Left ventricle myocardium superior (tissue), 1 donor: ENCODE data around the gene SMIM31. TPM values are rescaled to one million over a fixed set of nuclear protein-coding genes. Genes with fewer than 3 reads are reported as not detected.

Experiments used
- ATAC-seq: fragments of 200-7000 bp; cut with Tn5 transposase; one replicate; pipeline ENCODE4 v1.9.1; 2020; ENCODE audit warnings: mild to moderate bottlenecking, moderate library complexity
- DNase-seq: peaks from one replicate; pipeline ENCODE4 v3.0.0-alpha.2; 2020
- intact Hi-C: fragments of 100-400 bp; cut with micrococcal nuclease; formaldehyde crosslinking; loops from one replicate; pipeline ENCODE4 v1.11.0; 2022
- total RNA-seq: library from RNA; stranded (reverse); fragmentation: NEBNext Ultra II Directional; extraction: Animal tissue kit (Norgen Biotek cat#: 25700); gene quantifications from one replicate; pipeline ENCODE4 v1.2.1, GENCODE V29; 2021
- donor health status: DM: no; HTN: yes; CAD: no; lungs with severe emphysema.

The SMIM31 gene
- total RNA-seq, 1 donor from 2014 or later, result not detected

DNA sequence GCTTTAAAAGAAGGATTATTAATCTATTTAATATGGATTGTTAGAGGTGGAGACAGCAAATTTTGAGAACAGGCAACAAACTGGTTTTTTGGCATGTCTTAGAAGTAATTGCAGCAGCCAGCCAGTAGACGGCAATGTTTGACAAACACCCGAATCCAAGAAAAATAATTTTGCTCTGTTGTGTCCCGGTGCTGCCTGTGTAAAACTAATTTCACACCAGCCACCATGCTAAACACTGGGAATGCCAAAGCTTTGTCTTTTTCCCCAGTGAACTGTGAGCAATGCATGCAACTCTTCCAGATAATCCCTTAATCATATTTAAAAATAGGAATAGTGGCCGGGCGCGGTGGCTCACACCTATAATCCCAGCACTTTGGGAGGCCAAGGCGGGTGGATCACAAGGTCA, 25.9 kb downstream of the SMIM31 start:
- intact Hi-C loops, result no loop called here
- no peak for DNase-seq
- ATAC-seq, result no peak

GRCh38 chr4:164780839-164781238, 26.9 kb downstream of the SMIM31 start:
- intact Hi-C loops, result no loop called here
- DNase-seq, result no peak
- no peak for ATAC-seq

DNA sequence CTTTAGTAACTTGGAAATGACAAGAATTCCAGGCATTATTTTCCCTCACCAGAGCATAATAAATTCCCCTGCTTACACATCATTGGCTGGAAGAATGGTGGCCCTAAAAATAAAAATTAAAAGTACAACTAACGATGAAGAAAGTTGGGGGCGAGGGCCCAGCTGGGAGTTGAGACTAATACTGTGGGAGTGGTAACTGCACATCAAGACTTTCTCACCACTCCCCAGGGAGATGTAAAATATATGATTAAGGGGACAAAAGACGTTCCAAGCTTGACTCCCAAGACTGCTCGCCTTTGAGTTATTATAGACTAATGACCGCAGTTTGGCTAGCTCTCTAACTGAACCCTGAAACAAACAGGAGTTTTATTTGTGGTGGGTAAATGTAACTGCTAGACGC, 30.0 kb downstream of the SMIM31 start:
- DNase-seq (no peak), ATAC-seq (no peak)
- intact Hi-C loops, result no loop called here

DNA sequence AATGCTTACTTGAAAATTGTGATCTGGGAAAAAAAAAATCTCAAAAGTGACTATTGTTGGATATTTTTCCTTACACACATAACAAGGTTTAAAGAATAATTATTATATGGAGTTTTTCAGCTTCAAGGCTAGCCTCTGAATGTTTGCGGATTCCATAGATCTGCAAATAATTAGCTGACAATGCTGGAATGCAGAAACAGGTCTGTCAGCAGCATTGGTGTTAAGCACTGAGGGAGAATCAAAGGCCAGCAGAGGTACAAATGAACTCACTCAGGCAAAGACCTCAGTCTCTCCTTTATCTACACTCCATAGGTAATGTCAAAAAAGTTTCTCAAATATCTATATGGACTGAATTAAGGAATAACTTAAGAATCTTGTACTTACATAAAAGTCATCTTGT, 35.1 kb downstream of the SMIM31 start:
- intact Hi-C loops, result no loop called here
- no peak for ATAC-seq
- DNase-seq, result no peak

DNA sequence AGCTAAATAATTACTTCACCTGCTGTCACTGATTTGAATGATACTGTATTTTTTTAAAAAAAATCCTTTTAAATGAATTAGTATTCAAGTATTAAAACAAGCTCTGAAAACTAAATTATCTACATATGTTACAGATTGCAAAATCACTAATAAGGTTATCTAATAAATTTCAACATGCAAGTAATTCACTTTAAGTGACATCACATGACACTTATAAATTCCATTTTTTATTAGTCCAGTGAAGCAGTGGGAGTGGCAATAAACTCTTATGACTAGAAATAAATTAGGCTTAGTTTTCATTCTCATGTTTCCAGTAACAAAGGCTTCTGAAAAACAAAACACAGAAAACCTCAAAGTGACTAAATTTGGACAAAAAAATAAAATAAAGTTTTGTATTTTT, 36.3 kb downstream of the SMIM31 start:
- ATAC-seq (no peak), DNase-seq (no peak)
- intact Hi-C loops, result no loop called here

GRCh38 chr4:164799410-164799809, 45.5 kb downstream of the SMIM31 start:
- ATAC-seq, result no peak
- intact Hi-C loops, result no loop called here
- no peak for DNase-seq

DNA sequence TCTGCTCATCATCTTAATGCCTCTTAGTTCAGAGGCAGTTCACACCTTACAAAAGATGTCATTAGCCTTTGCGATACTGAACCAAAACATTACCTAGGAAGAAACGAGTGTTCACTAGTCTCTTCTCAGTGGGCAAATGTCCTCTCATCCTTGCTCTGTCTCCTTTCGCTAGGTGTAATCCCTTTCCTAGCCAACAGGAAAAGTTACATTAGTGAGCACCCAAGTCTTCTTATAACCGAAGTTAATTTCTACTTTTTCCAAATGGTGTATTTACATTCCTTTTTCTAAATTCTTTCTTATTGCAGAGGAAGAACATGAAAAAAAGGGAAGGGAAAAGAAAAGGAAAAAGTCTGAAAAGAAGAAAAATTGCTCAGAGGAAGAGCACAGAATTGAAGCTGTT, 46.9 kb downstream of the SMIM31 start:
- DNase-seq (no peak), ATAC-seq (no peak)
- intact Hi-C loops, result no loop called here

GRCh38 chr4:164802301-164802901, 48.5 kb downstream of the SMIM31 start:
- ATAC-seq (no peak), DNase-seq (no peak)
- intact Hi-C loops, result no loop called here

DNA sequence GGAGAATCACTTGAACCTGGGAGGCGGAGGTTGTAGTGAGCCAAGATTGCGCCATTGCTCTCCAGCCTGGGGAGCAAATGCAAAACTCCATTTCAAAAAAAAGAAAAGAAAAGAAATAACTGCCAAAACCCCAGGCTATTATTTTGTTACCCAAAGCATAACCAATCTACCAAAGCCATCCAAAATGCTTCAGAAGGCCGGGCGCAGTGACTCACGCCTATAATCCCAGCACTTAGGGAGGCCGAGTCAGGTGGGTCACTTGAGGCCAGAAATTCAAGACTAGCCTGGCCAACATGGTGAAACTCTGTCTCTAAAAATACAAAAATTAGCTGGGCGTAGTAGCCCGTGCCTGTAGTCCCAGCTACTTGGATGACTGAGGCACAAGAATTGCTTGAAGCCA, 49.8 kb downstream of the SMIM31 start:
- no peak for ATAC-seq
- intact Hi-C loops, result no loop called here
- no peak for DNase-seq

- ATAC-seq (no peak), DNase-seq (no peak)
- intact Hi-C loops, result no loop called here
These were observed 53.7 kb downstream of the SMIM31 start for GRCh38 chr4:164807611-164808010.

DNA sequence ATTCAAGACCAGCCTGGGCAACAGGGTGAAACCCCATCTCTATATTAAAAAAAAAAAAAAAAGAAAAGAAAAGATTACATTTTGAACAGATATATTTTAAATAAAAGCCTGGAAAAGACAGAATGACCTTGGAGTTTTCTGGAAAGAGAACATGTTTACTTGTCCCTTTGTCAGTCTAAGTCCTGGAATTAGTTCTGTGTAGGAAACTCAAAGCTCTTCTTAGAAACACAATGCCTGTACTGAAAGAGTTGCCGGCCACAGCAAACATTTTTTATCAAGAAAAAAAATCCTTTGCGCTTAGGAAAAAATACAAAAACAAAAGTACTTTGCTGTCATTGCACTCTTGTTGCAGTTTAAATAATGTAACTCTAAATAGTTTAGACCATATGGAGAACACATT, 59.6 kb downstream of the SMIM31 start:
- intact Hi-C loops, result no loop called here
- DNase-seq, result no peak
- ATAC-seq, result no peak

GRCh38 chr4:164815711-164816110, 61.8 kb downstream of the SMIM31 start:
- ATAC-seq (no peak), DNase-seq (no peak)
- intact Hi-C loops, result no loop called here

DNA sequence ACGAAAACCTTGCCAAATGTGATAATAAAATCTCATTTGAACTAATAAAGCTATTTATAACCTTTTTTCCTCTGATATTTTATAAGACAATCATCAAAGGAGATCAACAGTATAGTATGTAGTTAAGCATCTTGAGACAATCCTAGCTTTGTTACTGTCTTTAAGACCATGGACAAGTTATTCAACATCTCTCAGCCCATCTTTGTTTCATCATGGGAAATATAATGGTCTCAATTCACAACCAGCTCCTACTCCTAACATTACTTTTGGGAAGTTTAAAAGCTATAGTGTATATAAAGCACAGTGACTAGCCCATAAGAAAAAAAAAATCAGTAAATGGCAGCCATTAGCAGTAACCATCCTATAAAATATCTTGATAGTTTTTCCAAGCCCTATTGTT, 65.4 kb downstream of the SMIM31 start:
- ATAC-seq (no peak), DNase-seq (no peak)
- intact Hi-C loops, result no loop called here

DNA sequence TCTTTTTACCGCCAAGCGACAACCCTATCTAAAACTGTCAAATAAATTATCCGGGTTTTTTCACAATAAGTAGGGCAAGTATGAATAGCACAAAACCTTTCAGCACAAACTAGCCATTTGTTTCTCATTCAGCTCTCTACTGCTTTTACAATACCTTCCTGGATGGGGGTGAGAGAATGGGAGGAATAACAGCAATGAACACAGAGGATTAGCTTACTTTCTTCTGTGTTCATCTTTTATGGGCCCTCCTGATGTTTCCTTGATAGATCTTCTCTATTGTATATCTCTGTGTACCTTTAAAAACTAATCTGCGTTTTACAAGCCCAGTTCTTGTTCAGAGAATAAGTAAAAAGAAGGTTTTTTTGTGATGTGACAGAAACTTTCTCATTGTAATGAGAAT, 67.8 kb downstream of the SMIM31 start:
- intact Hi-C loops, result no loop called here
- ATAC-seq (no peak), DNase-seq (no peak)

DNA sequence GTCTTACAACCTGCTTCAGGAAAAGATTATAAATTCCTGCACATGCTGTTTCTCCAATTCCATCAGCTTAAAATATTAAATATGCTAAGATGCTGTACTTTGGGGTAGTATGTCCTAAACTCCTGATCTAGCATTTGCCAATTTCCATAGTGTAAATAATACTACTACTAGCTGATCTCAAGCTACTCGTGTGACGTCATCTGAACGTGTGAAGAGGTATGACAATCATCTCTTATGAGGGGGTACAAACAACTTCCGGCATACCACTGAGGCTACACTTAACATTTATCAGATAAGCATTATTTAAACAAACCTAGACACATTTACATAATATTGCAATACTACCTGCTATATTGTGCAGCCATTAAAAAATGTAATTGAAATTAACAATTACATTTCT, 70.7 kb downstream of the SMIM31 start:
- intact Hi-C loops, result no loop called here
- DNase-seq (no peak), ATAC-seq (no peak)

- DNase-seq (no peak), ATAC-seq (no peak)
- intact Hi-C loops, result no loop called here
These were observed 75.0 kb downstream of the SMIM31 start for GRCh38 chr4:164828955-164829354.

DNA sequence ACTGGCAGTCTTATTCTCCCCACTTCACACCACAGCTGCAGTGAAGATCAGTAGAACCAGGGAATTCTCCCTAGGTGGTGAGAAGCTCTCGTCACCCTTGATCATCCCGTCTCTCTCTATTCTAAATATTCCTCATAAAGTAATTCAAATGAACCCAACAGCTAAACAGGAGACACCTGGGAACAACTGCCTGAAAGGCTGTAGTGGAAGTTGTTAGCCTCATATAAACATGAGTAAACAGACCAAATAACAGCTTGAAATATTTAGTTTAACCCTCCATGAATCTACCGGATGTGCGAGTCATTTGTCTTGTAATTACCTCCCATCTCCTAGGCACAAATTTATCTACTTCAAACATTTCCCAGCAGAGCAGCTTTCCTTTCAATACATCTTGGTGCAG, 92.6 kb downstream of the SMIM31 start:
- ATAC-seq (no peak), DNase-seq (no peak)
- intact Hi-C loops, result no loop called here

- ATAC-seq, result no peak
- intact Hi-C loops, result no loop called here
- DNase-seq, result no peak
These were observed 93.1 kb downstream of the SMIM31 start for GRCh38 chr4:164847016-164847415.

- ATAC-seq, result no peak
- no peak for DNase-seq
- intact Hi-C loops, result no loop called here
These were observed 94.2 kb downstream of the SMIM31 start for GRCh38 chr4:164847967-164848649.
